Occipital lobe (tissue), 2 donors: ENCODE measurements around the gene EME1. TPM values are rescaled to one million over a fixed set of nuclear protein-coding genes. Genes with fewer than 3 reads are reported as not detected.
"Not testable (repeated sequence)": the region's sequence is repeated elsewhere in the genome, so short reads cannot be mapped to it uniquely, and the experiment has no call there.

Experiments used
- DNase-seq: peaks from one replicate; lab custom pipeline; 2025; lab: John Stamatoyannopoulos, UW
- total RNA-seq: library from RNA; depleted of rRNA; stranded (reverse); fragments of >200 nt; gene quantifications from one replicate; pipeline ENCODE4 v1.2.3, GENCODE V29; 2014

EME1 gene
- total RNA-seq, 1 donor from 2014 or later = 1.4 TPM

- DNase-seq = no peak
Measured at GRCh38 chr17:50393700-50394099, 20.7 kb downstream of the EME1 start.

- no peak for DNase-seq
Measured at GRCh38 chr17:50394711-50395110, 21.7 kb downstream of the EME1 start.

- no peak for DNase-seq
Measured at GRCh38 chr17:50396261-50397110, 23.5 kb downstream of the EME1 start.

GRCh38 chr17:50397111-50397918 is 24.3 kb downstream of the EME1 start, which contains the start of gene LRRC59:
Gene LRRC59, minus strand, starts transcription at chr17:50397523. Its CDS starts 206 bp downstream, at chr17:50397317.
- peak; percentile 80 for DNase-seq

- no peak for DNase-seq
Measured at GRCh38 chr17:50397919-50398285, 24.9 kb downstream of the EME1 start.

- DNase-seq = not testable (repeated sequence)
Measured at GRCh38 chr17:50398672-50399071, 25.6 kb downstream of the EME1 start.

DNA sequence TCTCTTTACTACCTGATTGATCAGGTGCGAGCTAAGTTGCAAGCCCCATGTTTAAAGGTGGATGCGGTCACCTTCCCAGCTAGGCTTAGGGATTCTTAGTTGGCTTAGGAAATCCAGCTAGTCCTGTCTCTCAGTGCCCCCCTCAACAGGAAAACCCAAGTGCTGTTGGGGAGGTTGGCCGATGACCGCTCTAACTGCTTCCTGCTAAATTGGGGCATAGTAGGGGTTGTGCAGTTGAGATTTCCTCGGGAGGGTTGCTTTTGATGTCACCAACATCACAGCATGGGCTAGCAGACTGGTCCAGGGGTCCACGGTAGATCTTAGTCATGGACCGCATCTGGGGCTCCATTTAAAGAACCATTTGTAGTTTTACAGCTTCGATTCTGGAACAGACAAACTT is 26.6 kb downstream of the EME1 start:
- not testable (repeated sequence) for DNase-seq

DNA sequence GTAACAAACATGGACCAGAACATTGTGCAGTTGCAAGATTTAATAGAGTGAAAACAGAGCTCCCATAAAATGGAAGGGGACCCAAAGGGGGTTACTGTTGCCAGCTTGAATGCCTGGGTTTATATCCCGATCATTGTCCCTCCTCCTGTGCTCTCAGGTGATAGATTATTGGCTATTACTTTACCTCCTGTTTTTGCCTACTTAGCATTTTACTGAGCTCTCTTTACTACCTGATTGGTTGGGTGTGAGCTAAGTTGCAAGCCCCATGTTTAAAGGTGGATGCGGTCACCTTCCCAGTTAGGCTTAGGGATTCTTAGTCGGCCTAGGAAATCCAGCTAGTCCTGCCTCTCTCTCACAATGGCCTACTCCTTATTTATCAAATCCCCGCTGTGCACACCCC is 32.3 kb downstream of the EME1 start:
- not testable (repeated sequence) for DNase-seq

DNA sequence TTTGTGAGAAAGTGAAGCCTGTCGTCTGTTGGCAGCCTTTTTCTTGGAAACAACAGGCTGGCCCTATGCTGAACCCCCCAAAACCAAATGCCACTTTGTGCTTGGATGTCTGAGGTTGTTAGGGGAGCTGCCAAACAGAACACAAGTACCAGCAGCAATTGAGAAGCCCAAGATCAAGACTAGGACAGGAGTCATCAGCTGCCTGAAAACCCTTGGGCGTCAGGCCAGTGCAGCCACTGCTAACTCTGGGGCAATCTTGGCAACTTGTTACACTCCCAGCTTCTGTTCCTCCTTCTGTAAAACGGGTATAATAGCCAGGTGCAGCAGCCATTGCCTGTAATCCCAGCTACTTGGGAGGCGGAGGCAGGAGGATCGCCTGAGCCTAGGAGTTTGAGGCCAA is 33.5 kb downstream of the EME1 start:
- no peak for DNase-seq

DNA sequence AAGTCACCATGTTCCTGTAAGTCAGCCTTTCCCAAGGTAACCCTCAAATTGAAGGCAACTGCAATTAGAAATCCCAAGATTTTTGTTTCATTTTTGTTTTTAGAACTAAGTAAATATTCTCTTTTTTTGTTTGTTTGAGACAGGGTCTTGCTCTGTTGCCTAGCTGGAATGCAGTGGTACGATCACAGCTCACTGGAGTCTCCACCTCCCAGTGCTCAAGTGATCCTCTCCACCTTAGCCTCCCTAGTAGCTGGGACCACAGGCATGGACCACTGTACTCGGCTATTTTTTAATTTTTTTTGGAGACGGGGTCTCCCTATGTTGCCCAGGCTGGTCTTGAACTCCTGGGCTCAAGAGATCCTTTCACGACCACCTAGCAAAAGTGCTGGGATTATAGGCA is 34.9 kb downstream of the EME1 start:
- no peak for DNase-seq

GRCh38 chr17:50412188-50412732 is 39.2 kb downstream of the EME1 start:
- no peak for DNase-seq

GRCh38 chr17:50414808-50415207 is 41.8 kb downstream of the EME1 start:
- DNase-seq = no peak

GRCh38 chr17:50419577-50419976 is 46.5 kb downstream of the EME1 start:
- not testable (repeated sequence) for DNase-seq

GRCh38 chr17:50420419-50421112 is 47.5 kb downstream of the EME1 start:
- no peak for DNase-seq

DNA sequence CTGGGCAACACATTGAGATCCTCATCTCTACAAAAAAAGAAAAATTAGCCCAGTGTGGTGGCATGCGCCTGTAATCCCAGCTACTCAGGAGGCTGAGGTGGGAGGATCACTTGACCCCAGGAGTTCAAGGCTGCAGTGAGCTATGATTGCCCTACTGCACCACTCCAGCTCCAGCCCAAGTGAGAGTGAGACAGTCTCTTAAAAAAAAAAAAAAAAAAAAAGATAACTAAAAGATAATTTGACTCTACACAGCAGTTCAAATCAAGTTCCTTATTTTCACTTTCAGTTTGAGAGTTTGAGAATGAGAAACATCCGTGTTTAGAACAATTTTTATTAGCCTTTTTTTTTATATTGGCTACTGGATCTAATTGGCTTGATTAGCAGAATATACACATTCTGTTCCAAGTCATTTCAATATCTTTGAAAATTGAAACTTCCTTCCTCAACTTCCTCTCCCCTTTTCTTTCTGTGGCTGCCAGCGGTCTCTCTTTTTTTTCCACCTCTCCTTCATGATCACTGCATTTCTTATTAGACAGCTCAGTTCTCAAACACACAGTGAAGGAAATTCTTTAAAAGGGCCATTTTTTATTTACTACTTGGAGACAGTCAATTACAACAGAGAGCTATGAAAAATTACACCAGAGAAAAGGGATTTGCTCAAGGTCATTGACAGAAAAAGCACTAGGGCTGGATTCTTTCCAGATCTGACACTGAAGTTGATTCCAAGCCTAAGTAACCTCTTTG is 48.5 kb downstream of the EME1 start:
- no peak for DNase-seq

GRCh38 chr17:50422738-50423137 is 49.7 kb downstream of the EME1 start:
- no peak for DNase-seq

DNA sequence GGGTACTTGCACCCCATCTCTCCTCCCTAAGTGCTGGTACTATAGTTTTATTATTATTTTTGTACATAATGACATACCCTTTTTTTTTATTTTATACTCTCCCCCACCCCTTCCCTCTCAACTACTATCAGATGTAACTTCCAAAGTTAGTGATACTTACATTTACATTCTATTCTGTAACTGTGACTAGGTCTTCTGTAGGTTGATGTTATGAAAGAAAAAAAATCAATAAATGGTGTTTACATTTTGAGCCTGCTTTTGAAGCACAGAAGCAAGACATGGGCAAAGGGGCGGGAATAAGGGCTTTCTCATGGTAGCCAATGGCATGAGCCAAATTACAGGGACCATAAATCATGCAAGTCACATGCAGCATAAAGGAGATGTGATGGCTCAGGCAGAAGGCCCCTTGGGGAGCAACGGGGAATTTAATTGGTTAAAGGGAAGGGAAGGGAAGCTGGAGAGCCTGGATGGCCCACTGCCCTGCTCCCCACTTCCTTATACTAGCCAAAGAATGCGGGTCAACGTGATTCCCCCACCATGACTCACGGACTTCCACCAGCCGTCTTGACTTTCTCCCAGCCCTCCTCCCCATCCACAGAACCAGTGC is 50.6 kb downstream of the EME1 start:
- DNase-seq = no peak

DNA sequence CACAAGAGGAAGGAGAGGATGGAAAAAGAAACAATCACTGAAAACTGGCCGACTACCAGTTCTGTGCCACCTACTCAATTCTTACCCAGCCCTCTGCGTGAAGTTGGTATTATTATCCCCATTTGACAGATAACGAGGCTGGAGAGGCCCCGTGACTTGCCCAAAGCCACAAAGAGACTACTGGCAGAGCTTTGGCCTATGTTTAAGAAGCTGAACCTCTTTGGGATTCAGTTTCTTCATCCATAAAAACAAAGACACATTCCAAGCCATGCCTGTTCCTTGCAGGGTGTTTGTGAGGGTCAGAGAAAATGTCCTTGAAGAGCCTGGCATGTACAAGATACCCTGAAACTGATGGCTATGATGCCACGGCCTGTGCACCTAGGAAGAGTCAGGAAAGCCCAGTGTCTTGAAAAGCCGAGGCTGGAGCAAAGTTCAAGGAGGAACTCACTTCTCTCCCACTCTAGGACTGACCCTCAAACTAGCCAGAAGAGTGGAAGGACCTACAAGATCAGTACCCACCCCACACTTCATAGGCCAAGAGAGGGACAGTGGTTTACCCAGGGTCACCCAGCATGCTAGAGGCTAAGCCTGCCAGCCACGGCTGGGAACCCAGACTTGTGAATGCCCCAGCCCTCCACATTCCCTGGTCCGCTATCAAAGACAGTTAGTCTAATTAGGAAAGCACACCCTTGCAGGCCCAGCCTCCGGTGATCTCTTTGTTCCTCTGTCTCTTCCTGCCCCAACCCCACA is 51.4 kb downstream of the EME1 start:
- DNase-seq = no peak

DNA sequence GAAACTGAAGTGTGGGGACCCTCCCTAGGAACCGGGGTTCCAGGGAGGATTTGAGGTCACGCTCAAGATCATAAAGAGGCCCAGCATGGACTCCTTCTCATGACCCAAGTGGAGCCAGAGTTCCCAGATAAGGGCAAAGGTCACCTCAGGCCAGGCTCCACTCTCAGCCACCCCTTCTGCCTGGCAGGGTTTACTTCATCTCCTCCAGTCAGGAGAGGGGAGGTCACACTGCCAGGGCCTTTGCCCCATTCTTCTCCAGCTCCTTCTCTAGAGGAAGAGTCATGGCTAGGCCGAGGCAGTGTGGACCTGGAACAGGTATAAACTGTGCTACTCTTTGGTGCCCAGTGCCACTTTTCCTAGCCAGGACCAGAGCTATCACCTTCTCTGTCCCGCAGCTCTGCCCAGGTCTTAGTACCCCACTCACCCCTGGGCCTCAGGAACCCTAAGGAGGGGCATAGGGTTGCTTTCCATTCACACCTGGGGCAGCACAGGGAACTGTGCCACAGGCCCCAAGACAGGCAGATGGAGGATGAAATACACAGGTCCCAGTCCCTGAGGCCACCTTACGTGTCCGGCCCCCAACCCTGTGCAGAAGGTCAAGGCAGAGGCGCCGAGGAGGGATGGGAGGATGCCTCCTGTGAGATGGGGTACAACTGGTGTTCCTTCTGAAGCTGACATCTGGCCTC is 52.1 kb downstream of the EME1 start:
- no peak for DNase-seq
